Activated naive CD8-positive, alpha-beta T cell (primary cell): Measurements from ENCODE around the gene ZNF92.
A peak's percentile ranks its signal among the peaks of the same experiment; 100 is the strongest.
"Not testable (repeated sequence)": the region's sequence is repeated elsewhere in the genome, so short reads cannot be mapped to it uniquely, and the experiment has no call there.

Source experiments
- H3K27ac Mint-ChIP-seq: one replicate; pipeline ENCODE4 v1.8.0; 2021; ENCODE audit warnings: mixed read lengths
- H3K27me3 Mint-ChIP-seq: one replicate; pipeline ENCODE4 v1.8.0; 2021; ENCODE audit warnings: mixed read lengths
- H3K36me3 Mint-ChIP-seq: one replicate; pipeline ENCODE4 v1.8.0; 2021; ENCODE audit warnings: mixed read lengths
- H3K4me1 Mint-ChIP-seq: one replicate; pipeline ENCODE4 v1.8.0; 2021; ENCODE audit warnings: low read depth, mixed read lengths
- H3K4me3 Mint-ChIP-seq: one replicate; pipeline ENCODE4 v1.8.0; 2021; ENCODE audit warnings: mild to moderate bottlenecking, mixed read lengths
- H3K9me3 Mint-ChIP-seq: one replicate; pipeline ENCODE4 v1.8.0; 2021; ENCODE audit warnings: low read depth, mixed read lengths

ZNF92 gene

DNA sequence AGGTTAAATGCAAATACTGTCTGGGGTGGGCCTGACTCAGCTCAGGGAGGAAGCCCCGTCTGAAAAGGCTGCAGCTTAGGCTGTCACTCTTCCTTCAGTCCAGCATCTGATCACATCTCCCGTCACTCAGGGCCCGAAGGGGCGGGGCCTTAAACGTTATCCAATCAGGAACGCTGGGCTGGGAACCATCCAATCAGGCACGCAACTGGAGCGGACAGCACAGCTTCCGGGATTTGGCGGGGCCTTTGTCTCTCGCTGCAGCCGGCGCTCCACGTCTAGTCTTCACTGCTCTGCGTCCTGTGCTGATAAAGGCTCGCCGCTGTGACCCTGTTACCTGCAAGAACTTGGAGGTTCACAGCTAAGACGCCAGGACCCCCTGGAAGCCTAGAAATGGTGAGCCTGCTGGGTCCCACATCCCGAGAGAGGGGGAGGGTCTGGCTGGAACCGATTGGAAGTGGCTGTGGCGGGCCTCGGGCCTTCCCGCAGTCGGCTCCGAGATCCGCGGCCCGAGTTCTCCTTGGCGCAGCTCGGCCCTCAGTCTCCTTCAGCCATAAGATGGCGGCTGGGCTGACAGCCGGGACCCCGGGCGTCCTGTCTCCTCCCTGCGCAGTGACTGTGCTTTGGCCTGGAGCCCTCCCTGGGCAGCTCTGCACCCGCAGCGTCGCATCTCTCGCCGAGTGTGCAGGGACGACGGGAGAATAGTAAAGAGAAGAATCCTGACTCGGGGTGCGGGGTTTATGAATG, at the start of gene ZNF92:
Gene ZNF92, plus strand, starts transcription at position 248 of the 744 bp plus-strand sequence. Its CDS starts 143 bp downstream, at position 391.
- H3K36me3 Mint-ChIP-seq = peaks cover 13% of the 10 kb centered on the region
- no peaks in the 10 kb centered on the region for H3K27me3 Mint-ChIP-seq
- no peaks in the 10 kb centered on the region for H3K9me3 Mint-ChIP-seq
- H3K27ac Mint-ChIP-seq = peak within 1 kb of the TSS; percentile 92
- H3K4me3 Mint-ChIP-seq = peak within 1 kb of the TSS; percentile 92
- H3K4me1 Mint-ChIP-seq = peaks cover 47% of the 10 kb centered on the region

DNA sequence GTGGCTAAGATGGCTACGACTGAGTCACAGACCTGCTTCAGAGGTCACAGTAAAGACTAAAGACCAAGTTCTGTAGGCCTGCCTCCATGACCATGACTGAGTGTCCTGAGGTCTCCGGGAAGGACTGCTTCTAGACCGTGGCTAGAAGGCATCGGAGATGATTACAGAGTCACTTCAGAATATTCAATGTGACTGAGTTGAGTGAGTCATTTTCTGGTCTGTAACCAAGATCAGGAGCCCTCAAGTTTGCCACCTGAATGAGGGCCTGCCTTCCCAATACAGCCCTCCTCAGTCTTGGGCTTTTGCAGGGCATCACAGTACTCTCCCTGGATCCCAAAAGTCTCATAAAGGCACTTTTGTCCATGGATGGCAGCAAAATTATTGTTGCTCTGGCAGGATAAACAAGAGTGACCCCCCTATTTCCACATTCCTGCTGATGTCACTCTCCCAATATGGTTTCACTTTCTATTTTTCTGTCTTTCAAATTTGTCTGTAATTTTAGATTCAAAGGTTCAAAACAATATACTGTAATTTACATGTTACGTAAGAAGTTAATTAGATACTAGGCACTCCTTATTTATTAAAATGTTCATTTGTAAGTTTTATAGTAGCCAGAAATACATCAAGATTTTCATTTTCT, 47.7 kb upstream of the ZNF92 start:
- no peaks in the 10 kb centered on the region for H3K27me3 Mint-ChIP-seq
- no peak overlapping the region for H3K4me3 Mint-ChIP-seq
- peaks cover 3% of the 10 kb centered on the region for H3K4me1 Mint-ChIP-seq
- H3K27ac Mint-ChIP-seq = no peak overlapping the region
- H3K9me3 Mint-ChIP-seq = no peaks in the 10 kb centered on the region
- H3K36me3 Mint-ChIP-seq = peaks cover 2% of the 10 kb centered on the region

DNA sequence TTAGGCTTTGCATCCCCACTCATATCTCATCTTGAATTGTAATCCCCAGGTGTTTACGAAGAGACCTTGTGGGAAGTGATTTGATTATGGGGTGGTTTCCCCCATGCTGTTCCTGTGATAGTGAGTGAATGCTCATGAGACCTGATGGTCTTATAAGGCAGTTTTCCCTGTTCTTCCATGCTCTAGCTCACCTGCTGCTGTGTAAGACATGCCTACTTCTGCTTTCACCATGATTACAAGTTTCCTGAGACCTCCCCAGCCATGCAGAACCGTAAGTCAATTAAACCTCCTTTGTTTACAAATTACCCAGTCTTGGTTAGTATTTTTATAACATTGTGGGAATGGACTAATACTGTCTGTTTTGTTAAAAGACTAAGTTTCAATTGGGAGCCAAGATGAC, 35.3 kb upstream of the ZNF92 start:
- Mint-ChIP-seq H3K9me3 (no peaks in the 10 kb centered on the region), H3K27ac (no peak overlapping the region)

DNA sequence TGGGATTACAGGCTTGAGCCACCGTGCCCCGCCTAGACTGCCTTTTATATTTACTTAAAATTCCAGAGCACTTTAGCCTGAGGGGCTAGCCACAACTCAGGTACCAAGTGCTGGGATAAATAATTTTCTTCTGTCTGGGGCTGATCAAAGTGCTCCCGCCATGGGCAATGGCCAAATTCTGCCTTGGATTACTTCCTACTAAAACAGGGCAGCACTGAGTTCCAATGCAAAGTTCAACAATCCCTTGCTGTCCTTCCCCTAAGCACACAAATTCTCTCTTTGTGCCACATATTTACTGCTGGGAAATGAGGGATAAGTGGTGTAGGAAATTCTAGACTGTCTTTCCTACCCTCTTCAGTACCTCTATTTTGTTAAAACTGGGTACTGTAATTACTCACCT, 34.4 kb upstream of the ZNF92 start:
- Mint-ChIP-seq H3K9me3 (no peaks in the 10 kb centered on the region), H3K36me3 (peaks cover 3% of the 10 kb centered on the region), H3K27ac (no peak overlapping the region), H3K27me3 (peaks cover 6% of the 10 kb centered on the region), H3K4me1 (no peaks in the 10 kb centered on the region), H3K4me3 (no peak overlapping the region)

More for the DNA sequence above, 35.3 kb upstream of the ZNF92 start:
- H3K27me3 Mint-ChIP-seq = peaks cover 6% of the 10 kb centered on the region
- no peaks in the 10 kb centered on the region for H3K4me1 Mint-ChIP-seq
- H3K4me3 Mint-ChIP-seq = no peak overlapping the region
- peaks cover 3% of the 10 kb centered on the region for H3K36me3 Mint-ChIP-seq

DNA sequence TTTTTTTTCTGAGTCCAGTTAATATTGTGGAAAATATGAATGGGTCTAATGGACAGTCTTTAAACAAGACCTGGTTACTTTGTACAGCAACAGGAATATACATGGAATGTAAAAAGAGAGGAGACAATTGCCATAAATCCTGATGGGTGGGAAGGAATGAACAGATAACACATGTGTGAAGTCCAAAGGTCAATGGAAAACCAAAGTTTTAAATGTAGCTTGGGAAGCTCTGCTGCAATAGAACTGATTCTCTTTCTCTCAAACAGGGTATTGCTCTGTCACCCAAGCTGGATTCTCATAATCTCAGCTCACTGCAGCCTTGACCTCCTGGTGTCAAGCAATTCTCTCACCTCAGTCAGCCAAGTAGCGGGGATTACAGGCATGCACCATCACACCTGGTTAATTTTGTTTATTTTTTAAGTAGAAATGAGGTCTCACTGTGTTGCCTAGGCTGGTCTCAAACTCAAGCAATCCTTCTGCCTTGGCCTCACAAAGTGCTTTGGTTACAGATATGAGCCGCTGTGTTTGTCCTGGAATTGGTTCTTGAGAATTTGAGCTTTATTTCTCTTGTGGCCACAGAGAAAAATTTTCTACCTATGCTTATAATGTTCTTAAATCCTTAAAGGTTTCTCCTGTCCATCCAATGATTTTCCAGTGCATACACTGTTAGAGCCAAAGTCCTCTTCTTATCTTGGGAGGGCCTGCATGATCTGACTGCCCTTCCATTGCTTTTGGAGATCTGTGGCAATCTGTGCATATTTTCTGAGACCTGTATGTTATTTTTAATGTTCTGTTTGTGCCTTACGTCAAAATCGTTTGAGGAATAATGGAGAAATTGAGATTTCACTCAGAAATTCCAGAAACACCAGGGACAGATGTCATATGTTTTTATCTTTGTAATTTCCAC, 30.7 kb upstream of the ZNF92 start:
- H3K4me1 Mint-ChIP-seq = no peaks in the 10 kb centered on the region
- peaks cover 8% of the 10 kb centered on the region for H3K27me3 Mint-ChIP-seq
- peaks cover 2% of the 10 kb centered on the region for H3K36me3 Mint-ChIP-seq
- no peak overlapping the region for H3K4me3 Mint-ChIP-seq
- no peaks in the 10 kb centered on the region for H3K9me3 Mint-ChIP-seq
- no peak overlapping the region for H3K27ac Mint-ChIP-seq

DNA sequence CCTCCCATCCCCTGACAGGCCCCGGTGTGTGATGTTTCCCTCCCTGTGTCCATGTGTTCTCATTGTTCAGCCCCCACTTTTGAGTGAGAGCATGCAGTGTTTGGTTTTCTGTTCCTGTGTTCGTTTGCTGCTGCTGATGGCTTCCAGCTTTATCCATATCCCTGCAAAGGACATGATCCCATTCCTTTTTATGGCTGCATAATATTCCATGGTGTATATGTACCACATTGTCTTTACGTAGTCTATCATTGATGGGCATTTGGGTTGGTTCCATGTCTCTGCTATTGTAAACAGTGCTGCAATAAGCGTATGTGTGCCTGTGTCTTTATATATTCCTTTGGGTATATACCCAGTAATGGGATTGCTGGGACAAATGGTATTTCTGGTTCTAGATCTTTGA, 29.1 kb upstream of the ZNF92 start:
- not testable (repeated sequence) for H3K9me3 Mint-ChIP-seq, H3K27ac Mint-ChIP-seq, H3K4me3 Mint-ChIP-seq, H3K36me3 Mint-ChIP-seq, H3K27me3 Mint-ChIP-seq, H3K4me1 Mint-ChIP-seq

DNA sequence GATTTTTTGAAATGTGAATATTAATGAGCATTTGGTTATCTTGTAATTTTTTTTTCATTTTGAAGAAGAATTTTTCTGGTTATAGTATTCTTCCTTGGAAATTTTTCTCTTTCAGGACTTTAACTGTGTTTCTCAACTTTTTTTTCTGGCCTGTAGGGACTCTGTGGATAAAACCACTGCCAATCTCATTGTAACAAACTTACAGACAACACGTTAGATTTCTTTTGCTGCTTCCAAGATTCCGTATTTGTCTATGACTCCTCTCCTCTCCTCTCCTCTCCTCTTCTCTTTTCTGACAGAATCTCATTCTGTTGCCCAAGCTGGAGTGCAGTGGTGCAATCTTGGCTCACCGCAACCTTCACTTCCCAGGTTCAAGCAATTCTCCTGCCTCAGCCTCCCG, 19.4 kb upstream of the ZNF92 start:
- no peaks in the 10 kb centered on the region for H3K4me1 Mint-ChIP-seq
- H3K9me3 Mint-ChIP-seq = no peaks in the 10 kb centered on the region
- H3K36me3 Mint-ChIP-seq = peaks cover 3% of the 10 kb centered on the region
- H3K27ac Mint-ChIP-seq = no peak overlapping the region
- H3K27me3 Mint-ChIP-seq = peaks cover 8% of the 10 kb centered on the region
- no peak overlapping the region for H3K4me3 Mint-ChIP-seq

DNA sequence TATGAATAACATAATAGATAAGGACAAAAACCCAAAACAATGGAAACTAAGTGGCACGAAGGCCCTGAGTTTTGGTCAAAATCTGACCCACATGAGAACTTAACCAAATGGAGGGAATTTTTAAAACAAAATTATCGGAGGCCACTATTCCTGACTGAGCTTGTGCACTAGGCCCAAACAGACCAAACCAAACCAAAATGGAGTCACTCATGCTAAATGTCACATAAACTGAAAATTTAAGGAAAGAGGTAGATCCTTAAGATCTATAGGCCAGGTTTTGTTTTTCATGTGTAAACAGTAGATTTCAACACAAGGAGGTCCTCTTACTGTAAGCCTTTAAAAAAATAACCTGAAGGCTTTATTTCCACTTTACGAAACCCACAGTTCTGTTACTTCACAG, 3.8 kb upstream of the ZNF92 start:
- Mint-ChIP-seq H3K36me3 (no peaks in the 10 kb centered on the region), H3K27me3 (no peaks in the 10 kb centered on the region)

DNA sequence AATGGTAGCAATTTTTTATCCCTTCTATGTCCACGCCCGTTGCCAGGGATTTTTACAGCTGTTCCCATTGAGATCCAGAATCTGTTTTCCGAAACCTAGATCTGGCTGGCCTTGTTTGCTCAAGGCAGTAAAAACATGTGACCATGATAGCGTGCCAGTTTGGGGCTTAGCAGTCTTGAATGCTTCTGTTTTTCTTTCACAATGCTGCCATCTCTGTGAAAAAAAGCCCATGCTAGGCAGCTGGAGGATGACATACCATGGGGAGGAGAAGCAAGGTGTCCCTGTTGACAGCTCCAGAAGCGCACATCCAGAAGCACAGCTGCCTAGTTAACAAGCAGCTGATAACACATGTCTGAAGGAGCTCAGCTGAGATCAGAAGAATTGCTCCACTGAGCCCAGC, 2.2 kb upstream of the ZNF92 start:
- Mint-ChIP-seq H3K9me3 (no peaks in the 10 kb centered on the region), H3K27me3 (no peaks in the 10 kb centered on the region), H3K36me3 (peaks cover 2% of the 10 kb centered on the region), H3K27ac (no peak overlapping the region), H3K4me3 (no peak overlapping the region), H3K4me1 (peaks cover 31% of the 10 kb centered on the region)

More for the DNA sequence above, 3.8 kb upstream of the ZNF92 start:
- Mint-ChIP-seq H3K4me1 (peaks cover 16% of the 10 kb centered on the region), H3K4me3 (no peak overlapping the region), H3K27ac (no peak overlapping the region), H3K9me3 (no peaks in the 10 kb centered on the region)

DNA sequence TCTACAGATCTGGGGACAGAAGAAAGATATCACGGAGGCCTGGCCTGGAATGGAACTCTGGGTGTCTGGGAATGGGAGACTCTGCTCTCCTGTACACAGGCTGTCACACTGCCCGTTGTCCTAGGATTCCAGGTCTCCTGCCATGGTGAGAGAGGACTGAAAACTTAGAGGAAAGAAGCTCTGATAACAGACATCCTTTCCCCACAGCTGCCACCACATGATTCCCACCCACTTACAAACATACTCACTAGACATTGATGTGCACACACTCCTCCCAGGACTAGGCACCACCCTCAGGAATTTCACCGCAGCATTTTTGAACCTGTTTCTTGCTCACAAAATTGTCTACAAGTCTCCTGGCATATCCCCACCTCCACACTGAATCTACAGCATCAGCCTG, 5.7 kb downstream of the ZNF92 start:
- H3K27ac Mint-ChIP-seq = no peak overlapping the region
- no peak overlapping the region for H3K4me3 Mint-ChIP-seq
- H3K27me3 Mint-ChIP-seq = no peaks in the 10 kb centered on the region
- peaks cover 88% of the 10 kb centered on the region for H3K4me1 Mint-ChIP-seq
- peaks cover 3% of the 10 kb centered on the region for H3K9me3 Mint-ChIP-seq
- H3K36me3 Mint-ChIP-seq = peaks cover 27% of the 10 kb centered on the region

DNA sequence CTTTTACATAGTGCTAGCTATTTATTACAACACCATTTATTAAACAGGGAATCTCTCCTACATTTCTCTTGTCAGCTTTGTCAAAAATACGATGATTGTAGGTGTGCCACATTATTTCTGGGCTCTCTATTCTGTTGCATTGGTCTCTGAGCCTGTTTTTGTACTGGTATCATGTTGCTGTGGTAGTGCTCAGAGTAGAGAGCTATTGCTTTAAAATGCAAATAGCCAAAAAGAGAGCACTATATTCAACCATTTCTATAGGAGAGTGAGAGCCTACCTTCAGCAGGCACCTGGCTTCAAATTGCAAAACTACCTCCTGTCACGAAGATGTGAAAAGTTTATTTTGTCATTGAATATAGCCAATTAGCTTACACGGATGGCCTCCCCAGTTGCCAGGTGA, 8.1 kb downstream of the ZNF92 start:
- peaks cover 80% of the 10 kb centered on the region for H3K4me1 Mint-ChIP-seq
- H3K4me3 Mint-ChIP-seq = no peak overlapping the region
- no peaks in the 10 kb centered on the region for H3K27me3 Mint-ChIP-seq
- peaks cover 24% of the 10 kb centered on the region for H3K36me3 Mint-ChIP-seq
- peaks cover 3% of the 10 kb centered on the region for H3K9me3 Mint-ChIP-seq
- no peak overlapping the region for H3K27ac Mint-ChIP-seq

DNA sequence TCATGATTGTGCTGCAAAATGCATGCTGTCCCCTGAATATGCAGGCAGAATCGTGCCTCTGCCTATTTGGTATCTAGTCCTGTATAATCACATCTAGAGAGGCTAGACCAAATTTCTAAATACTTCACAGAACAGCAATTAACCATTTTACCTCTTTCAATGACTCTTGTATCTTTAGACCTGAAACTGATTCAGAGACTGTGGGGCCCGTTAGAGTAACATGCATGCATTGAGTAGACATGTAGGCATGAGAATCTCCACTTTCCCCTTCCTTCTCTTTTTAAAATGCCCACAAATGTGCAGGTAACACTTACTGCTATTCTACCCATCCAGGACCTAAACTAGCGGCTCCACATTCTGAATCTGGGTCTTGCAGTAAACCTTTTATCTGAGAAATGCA, 8.8 kb downstream of the ZNF92 start:
- H3K4me1 Mint-ChIP-seq = peaks cover 77% of the 10 kb centered on the region
- H3K36me3 Mint-ChIP-seq = peaks cover 20% of the 10 kb centered on the region
- H3K27me3 Mint-ChIP-seq = no peaks in the 10 kb centered on the region
- H3K27ac Mint-ChIP-seq = peak overlapping the region; percentile 22
- H3K9me3 Mint-ChIP-seq = peaks cover 3% of the 10 kb centered on the region
- H3K4me3 Mint-ChIP-seq = no peak overlapping the region

DNA sequence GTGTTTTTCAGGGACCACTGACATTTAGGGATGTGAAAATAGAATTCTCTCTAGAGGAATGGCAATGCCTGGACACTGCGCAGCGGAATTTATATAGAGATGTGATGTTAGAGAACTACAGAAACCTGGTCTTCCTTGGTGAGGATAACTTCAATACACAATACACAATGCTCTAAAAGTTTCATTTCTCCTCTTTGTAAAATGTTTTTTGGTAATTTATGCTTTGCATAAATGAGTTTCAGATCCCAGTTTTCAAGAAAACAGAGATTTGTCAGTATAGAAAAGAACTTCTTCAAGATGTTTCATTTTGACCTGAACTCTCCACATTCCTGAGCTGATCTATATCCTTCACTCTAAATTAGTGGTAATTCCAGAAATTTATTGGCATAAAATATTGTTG, 14.2 kb downstream of the ZNF92 start:
- H3K36me3 Mint-ChIP-seq = peaks cover 27% of the 10 kb centered on the region
- H3K9me3 Mint-ChIP-seq = peaks cover 4% of the 10 kb centered on the region
- H3K4me1 Mint-ChIP-seq = peaks cover 39% of the 10 kb centered on the region
- no peaks in the 10 kb centered on the region for H3K27me3 Mint-ChIP-seq
- H3K27ac Mint-ChIP-seq = no peak overlapping the region
- H3K4me3 Mint-ChIP-seq = no peak overlapping the region

DNA sequence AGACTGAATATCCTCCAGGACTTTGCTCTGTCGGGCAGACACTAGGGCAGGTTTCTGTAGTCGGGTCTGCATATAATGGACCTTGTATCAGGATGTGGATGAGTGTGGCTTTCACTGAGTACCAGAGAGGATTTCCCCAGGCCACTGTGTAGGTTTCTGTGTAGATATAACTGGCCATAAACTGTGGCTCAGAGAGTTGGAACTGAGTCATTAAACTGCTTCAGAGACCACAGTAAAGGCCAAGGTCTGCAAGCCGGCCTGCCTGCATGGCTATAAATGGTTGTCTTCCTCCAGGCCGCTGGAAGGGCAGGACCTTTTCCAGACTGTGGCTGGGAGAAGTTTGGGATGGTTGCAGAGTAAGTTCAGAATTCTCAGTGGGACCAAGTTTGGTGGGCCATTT, 16.9 kb downstream of the ZNF92 start:
- Mint-ChIP-seq H3K4me1 (peaks cover 25% of the 10 kb centered on the region), H3K4me3 (no peak overlapping the region), H3K27me3 (no peaks in the 10 kb centered on the region), H3K9me3 (peaks cover 6% of the 10 kb centered on the region), H3K27ac (no peak overlapping the region), H3K36me3 (peaks cover 41% of the 10 kb centered on the region)

DNA sequence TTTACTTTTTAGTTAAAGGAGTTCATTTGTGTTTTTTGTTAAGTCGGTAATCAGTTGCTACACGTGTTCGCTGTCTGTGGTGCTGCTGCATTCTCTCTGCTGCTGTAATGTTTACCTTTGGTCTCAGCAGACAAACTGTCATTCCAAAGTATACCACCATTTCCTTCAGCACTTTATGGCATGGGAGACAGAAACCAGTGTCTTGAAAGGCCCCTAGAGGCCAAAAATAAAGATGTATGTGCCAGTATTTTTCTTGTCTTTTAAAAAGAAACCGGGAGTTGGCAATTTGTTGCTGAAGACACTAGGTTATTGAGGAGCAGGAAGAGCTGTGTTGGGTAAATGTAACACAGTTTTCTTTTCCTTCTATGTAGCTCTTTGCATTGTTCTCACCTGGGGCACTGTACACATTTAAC, 24.1 kb downstream of the ZNF92 start:
- H3K4me3 Mint-ChIP-seq = no peak overlapping the region
- H3K36me3 Mint-ChIP-seq = peaks cover 60% of the 10 kb centered on the region
- no peaks in the 10 kb centered on the region for H3K27me3 Mint-ChIP-seq
- H3K4me1 Mint-ChIP-seq = peaks cover 10% of the 10 kb centered on the region
- peaks cover 31% of the 10 kb centered on the region for H3K9me3 Mint-ChIP-seq
- no peak overlapping the region for H3K27ac Mint-ChIP-seq
